HepG2 (cell line): Measurements from ENCODE around the gene THRB. TPM values are rescaled to one million over a fixed set of nuclear protein-coding genes. Genes with fewer than 3 reads are reported as not detected.

Source experiments
- ATF7-NPFF ChIP-seq: sonication (generic); formaldehyde crosslinking; IDR thresholded peaks from 2 replicates; pipeline ENCODE4 v1.8.1; 2023; ENCODE audit warnings: mild to moderate bottlenecking, low read depth, missing genetic modification reagents, moderate library complexity
- GTF3A ChIP-seq: sonication (generic); formaldehyde crosslinking; conservative IDR thresholded peaks from 2 replicates; pipeline ENCODE4 v1.4.0; 2020; ENCODE audit warnings: mild to moderate bottlenecking, missing genetic modification reagents
- LRRFIP1 ChIP-seq: sonication (generic); formaldehyde crosslinking; conservative IDR thresholded peaks from 2 replicates; pipeline ENCODE4 v1.4.0; 2020; ENCODE audit warnings: missing genetic modification reagents
- MAFF ChIP-seq: IDR thresholded peaks from 2 replicates; pipeline ENCODE4 v1.6.1; 2011; ENCODE audit warnings: low read depth, low read length, improper control_type of control experiment
- NFIB ChIP-seq: sonication (generic); formaldehyde crosslinking; IDR thresholded peaks from 2 replicates; pipeline ENCODE4 v1.9.0; 2021; ENCODE audit warnings: missing genetic modification reagents, mild to moderate bottlenecking, borderline replicate concordance
- RCOR2 ChIP-seq: IDR thresholded peaks from 2 replicates; pipeline ENCODE4 v1.6.1; 2016; ENCODE audit warnings: missing biosample characterization, missing genetic modification reagents
- RNF219 ChIP-seq: sonication (generic); formaldehyde crosslinking; IDR thresholded peaks from 2 replicates; pipeline ENCODE4 v1.5.0; 2020; ENCODE audit warnings: mild to moderate bottlenecking, missing genetic modification reagents
- SKI ChIP-seq: fragments of 450-650 bp; IDR thresholded peaks from one replicate; pipeline ENCODE4 v1.6.1; 2018; ENCODE audit warnings: mild to moderate bottlenecking; ENCODE audit not compliant: partially characterized antibody
- SMARCC2 ChIP-seq: fragments of 450-650 bp; IDR thresholded peaks from 2 replicates; pipeline ENCODE4 v1.6.1; 2017; ENCODE audit warnings: antibody characterized with exemption, mild to moderate bottlenecking
- ZBTB1 ChIP-seq: sonication (generic); formaldehyde crosslinking; IDR thresholded peaks from 2 replicates; pipeline ENCODE4 v1.4.0; 2020; ENCODE audit warnings: missing genetic modification reagents, borderline replicate concordance
- ZNF138 ChIP-seq: sonication (generic); formaldehyde crosslinking; IDR thresholded peaks from 2 replicates; pipeline ENCODE4 v1.5.0; 2020; ENCODE audit warnings: mild to moderate bottlenecking, low read depth, missing genetic modification reagents
- ZNF17 ChIP-seq: sonication (generic); formaldehyde crosslinking; IDR thresholded peaks from 2 replicates; pipeline ENCODE4 v1.5.0; 2020; ENCODE audit warnings: mild to moderate bottlenecking, missing genetic modification reagents
- ZNF296 ChIP-seq: sonication (generic); formaldehyde crosslinking; conservative IDR thresholded peaks from 2 replicates; pipeline ENCODE4 v1.5.0; 2020; ENCODE audit warnings: mild to moderate bottlenecking, missing genetic modification reagents
- ZNF543 ChIP-seq: sonication (generic); formaldehyde crosslinking; IDR thresholded peaks from 2 replicates; pipeline ENCODE4 v1.4.0; 2020; ENCODE audit warnings: mild to moderate bottlenecking, missing genetic modification reagents
- ZNF562 ChIP-seq: sonication (generic); formaldehyde crosslinking; IDR thresholded peaks from 2 replicates; pipeline ENCODE4 v1.8.0; 2022; ENCODE audit warnings: missing genetic modification reagents, borderline replicate concordance
- ZNF713 ChIP-seq: sonication (generic); formaldehyde crosslinking; IDR thresholded peaks from 2 replicates; pipeline ENCODE4 v1.4.0; 2020; ENCODE audit warnings: mild to moderate bottlenecking, missing genetic modification reagents
- ZNF777 ChIP-seq: sonication (generic); formaldehyde crosslinking; IDR thresholded peaks from 2 replicates; pipeline ENCODE4 v1.4.0; 2020; ENCODE audit warnings: missing genetic modification reagents
- ZSCAN31 ChIP-seq: sonication (generic); formaldehyde crosslinking; IDR thresholded peaks from 2 replicates; pipeline ENCODE4 v1.5.0; 2020; ENCODE audit warnings: low read depth, mild to moderate bottlenecking, missing genetic modification reagents
- polyA plus RNA-seq, 8 experiments: library from polyadenylated mRNA; depleted of rRNA in 3 of 8; stranded (reverse) in 7 of 8; unstranded in 1 of 8; fragments of >200 nt; fragmentation: Illumina TruSeq in 4 of 8; extraction: Trizol in 4 of 8; gene quantifications; 2 replicates each; pipeline versions ENCODE4 v1.2.1 to v1.2.3, GENCODE V29; 2011 to 2016; ENCODE audit warnings: low read depth in 4 of 8, missing spikeins in 1 of 8, mixed read lengths in 1 of 8; ENCODE audit not compliant: insufficient read depth in 1 of 8
- total RNA-seq, 5 experiments: library from RNA; depleted of rRNA; stranded (reverse); fragments of >200 nt; fragmentation: Illumina TruSeq; extraction: Trizol; gene quantifications; 2 replicates each; pipeline ENCODE4 v1.2.3, GENCODE V29; 2016; ENCODE audit warnings: low read depth in 1 of 5
- TF ChIP-seq, protein P1 (sequence below): sonication (generic); formaldehyde crosslinking; conservative IDR thresholded peaks from 2 replicates; pipeline ENCODE4 v1.8.1; 2023; ENCODE audit warnings: missing genetic modification reagents
- TF ChIP-seq, protein P2 (sequence below): sonication (generic); formaldehyde crosslinking; IDR thresholded peaks from 2 replicates; pipeline ENCODE4 v1.9.0; 2022; ENCODE audit warnings: missing genetic modification reagents, mild to moderate bottlenecking, borderline replicate concordance
- TF ChIP-seq, protein P3 (sequence below): sonication (generic); formaldehyde crosslinking; IDR thresholded peaks from 2 replicates; pipeline ENCODE4 v1.8.1; 2023; ENCODE audit warnings: missing genetic modification reagents, mild to moderate bottlenecking, borderline replicate concordance

The THRB gene
- total and polyA plus RNA-seq, 2 of the 13 experiments (the other 11 are each of a cell fraction or from before 2014, with no cell fraction given), result 4.7 to 22.7 TPM

GRCh38 chr3:24451461-24452099, 43.1 kb downstream of the THRB start (continued):
- TF ChIP-seq, protein P1, sequence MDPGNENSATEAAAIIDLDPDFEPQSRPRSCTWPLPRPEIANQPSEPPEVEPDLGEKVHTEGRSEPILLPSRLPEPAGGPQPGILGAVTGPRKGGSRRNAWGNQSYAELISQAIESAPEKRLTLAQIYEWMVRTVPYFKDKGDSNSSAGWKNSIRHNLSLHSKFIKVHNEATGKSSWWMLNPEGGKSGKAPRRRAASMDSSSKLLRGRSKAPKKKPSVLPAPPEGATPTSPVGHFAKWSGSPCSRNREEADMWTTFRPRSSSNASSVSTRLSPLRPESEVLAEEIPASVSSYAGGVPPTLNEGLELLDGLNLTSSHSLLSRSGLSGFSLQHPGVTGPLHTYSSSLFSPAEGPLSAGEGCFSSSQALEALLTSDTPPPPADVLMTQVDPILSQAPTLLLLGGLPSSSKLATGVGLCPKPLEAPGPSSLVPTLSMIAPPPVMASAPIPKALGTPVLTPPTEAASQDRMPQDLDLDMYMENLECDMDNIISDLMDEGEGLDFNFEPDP (CRISPR knock-in tag), result no peak
- no peak for TF ChIP-seq LRRFIP1 (CRISPR knock-in tag)
- 0 out of 2 replicates have a peak, but pooled peaks have one; percentile 57 for TF ChIP-seq ZSCAN31 (CRISPR knock-in tag)
- peak; percentile 31; the same call in 1 of the 2 replicates for TF ChIP-seq ZNF543 (CRISPR knock-in tag)
- no peak for TF ChIP-seq ZBTB1 (CRISPR knock-in tag)
- peak; percentile 46 for TF ChIP-seq MAFF
- no peak for TF ChIP-seq GTF3A (CRISPR knock-in tag)
- TF ChIP-seq ATF7-NPFF (CRISPR knock-in tag), result no peak
- peak; percentile 59 for TF ChIP-seq SKI
- TF ChIP-seq, protein P2, sequence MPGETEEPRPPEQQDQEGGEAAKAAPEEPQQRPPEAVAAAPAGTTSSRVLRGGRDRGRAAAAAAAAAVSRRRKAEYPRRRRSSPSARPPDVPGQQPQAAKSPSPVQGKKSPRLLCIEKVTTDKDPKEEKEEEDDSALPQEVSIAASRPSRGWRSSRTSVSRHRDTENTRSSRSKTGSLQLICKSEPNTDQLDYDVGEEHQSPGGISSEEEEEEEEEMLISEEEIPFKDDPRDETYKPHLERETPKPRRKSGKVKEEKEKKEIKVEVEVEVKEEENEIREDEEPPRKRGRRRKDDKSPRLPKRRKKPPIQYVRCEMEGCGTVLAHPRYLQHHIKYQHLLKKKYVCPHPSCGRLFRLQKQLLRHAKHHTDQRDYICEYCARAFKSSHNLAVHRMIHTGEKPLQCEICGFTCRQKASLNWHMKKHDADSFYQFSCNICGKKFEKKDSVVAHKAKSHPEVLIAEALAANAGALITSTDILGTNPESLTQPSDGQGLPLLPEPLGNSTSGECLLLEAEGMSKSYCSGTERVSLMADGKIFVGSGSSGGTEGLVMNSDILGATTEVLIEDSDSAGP, result peak; percentile 63; the same call in 1 of the 2 replicates
- TF ChIP-seq, protein P3, sequence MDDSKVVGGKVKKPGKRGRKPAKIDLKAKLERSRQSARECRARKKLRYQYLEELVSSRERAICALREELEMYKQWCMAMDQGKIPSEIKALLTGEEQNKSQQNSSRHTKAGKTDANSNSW, result no peak
- peak; percentile 78; the same call in 1 of the 2 replicates for TF ChIP-seq RNF219
- TF ChIP-seq ZNF138 (CRISPR knock-in tag), result no peak
- TF ChIP-seq ZNF777 (CRISPR knock-in tag), result no peak; the same call in 1 of the 2 replicates
- peak; percentile 92 for TF ChIP-seq RCOR2
- TF ChIP-seq ZNF17 (CRISPR knock-in tag), result no peak
- TF ChIP-seq SMARCC2, result no peak
- TF ChIP-seq ZNF713 (CRISPR knock-in tag), result no peak
- no peak for TF ChIP-seq NFIB (CRISPR knock-in tag)
- no peak for TF ChIP-seq ZNF562 (CRISPR knock-in tag)
- TF ChIP-seq ZNF296 (CRISPR knock-in tag), result no peak
